Measurements from ENCODE around the gene RSL1D1.

The RSL1D1 gene

GRCh38 chr16:11851294-11852091, at the start of gene RSL1D1:
Gene RSL1D1, minus strand, starts transcription at chr16:11851542. Its CDS starts 30 bp downstream, at chr16:11851512.
- peak; percentile 92 for DNase-seq

DNA sequence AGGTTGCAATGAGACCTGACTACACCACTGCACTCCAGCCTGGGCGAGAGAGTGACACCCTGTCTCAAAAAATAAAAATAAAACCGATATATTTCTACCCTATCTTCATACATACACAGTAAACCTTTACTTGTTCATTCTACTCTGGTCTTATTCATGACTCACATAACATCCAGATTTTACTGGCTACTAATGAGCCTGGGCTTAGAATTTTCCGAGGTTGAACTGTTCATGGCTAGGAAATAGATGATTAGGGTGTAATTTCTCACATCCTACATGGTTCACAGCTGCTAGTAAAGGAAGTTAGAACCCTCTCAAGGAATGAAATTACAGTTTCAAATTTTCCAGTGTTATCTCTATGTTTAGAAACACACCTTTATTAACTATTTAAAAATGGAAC, 49.7 kb upstream of the RSL1D1 start:
- no peak for DNase-seq

DNA sequence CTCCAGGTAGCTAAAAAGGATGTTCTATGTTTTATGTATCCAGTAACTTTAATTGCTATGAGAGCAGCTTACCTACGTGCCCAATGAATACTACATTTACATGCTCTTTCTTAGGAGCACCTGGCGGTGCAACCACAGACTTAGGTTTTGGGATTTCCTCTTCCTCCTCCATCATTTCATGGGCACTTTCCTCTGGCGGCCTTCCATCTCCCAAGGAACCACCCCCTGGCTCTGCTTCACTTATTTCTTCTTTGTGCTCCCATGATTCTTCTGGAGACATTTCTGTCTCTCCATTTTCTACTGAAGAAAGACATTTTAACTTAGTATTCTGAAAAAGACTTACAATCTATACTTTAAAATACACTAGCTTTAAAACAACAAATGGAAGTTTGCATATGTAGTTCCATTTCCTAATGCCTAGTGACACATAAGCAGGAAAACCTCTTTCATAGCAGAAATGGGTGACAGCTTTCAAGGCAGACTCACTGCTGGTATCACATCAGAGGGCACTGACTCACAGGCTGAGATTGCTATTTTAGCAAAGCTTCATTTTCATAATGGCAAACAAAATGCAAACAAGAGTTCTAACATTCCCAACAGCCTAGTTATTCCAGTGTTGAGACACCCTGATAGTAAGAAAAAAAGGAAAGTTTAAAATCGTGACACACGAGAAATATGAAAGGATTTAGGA, 45.3 kb upstream of the RSL1D1 start:
- no peak for DNase-seq

- DNase-seq = no peak
Measured at GRCh38 chr16:11893571-11893970, 42.2 kb upstream of the RSL1D1 start.

- DNase-seq = no peak
Measured at GRCh38 chr16:11892761-11893160, 41.4 kb upstream of the RSL1D1 start.

DNA sequence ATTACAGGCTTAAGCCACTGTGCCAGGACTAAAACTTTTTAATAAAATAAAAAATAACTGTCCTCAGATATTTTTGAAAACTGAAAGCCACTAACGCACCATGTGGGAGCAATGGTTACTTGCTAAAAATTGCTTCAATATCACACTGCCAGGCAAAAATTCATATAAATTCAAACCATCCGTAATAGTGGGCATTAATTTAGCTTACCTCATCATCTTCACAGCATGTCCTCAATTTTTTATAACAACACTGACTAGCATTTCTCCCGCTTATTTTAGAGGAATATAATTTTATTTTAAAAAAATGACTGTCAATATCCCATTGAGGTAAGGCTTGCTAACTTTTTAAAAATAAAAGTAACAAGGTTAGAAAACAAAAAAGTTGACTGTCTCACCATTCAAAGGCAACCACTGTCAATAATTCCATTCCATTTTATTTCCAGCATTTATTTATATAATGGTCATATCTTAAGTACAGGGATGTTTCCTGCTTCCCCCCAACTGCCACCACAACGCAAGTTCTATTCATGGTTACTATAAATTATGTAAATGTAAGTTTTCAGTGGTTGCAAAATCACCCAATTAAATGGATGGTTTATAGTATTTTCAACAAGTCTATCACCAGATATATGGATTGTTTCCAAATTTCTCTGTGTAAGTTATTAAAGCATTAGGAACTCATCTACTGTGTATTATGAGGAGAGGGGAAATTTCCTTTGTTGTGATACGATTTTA, 39.1 kb upstream of the RSL1D1 start:
- DNase-seq = no peak

DNA sequence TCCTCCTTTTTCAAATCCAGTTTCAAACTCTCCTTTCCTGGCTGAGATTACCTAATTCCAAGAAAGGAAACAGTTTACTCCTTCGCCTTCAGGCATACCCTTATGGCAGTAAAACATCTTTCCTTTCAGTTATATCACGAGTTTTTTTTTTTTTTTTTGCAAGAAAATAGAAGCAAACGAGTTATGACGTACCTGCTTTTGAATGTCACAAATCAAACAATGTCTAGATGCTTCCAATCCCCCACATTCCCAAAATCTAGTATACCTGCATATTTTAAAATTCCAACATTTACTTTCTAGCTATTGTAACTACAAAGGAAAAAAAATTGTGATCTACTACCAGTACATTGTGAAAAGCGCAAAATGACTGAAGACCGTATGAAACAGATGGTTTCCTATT, 35.5 kb upstream of the RSL1D1 start:
- DNase-seq = no peak

DNA sequence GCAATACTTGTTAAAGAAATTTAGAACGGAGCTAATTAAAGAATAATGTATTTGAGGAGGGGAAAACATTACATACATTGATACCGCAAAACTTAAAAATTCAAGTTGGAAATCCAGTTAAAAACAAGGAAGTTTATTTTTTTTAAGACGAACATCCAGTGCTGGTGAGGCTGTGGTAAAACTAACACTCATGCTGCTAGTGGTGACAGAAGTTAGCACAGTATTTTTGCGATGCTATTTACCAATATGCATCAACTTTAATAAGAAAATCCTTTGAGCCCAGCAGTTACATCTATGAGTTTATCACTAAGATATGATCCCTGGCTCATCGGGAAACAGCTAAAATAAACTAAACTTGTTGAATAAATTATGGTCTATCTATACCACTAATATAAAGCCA, 32.7 kb upstream of the RSL1D1 start:
- DNase-seq = no peak

- DNase-seq = no peak
Measured at GRCh38 chr16:11880007-11880406, 28.7 kb upstream of the RSL1D1 start.

DNA sequence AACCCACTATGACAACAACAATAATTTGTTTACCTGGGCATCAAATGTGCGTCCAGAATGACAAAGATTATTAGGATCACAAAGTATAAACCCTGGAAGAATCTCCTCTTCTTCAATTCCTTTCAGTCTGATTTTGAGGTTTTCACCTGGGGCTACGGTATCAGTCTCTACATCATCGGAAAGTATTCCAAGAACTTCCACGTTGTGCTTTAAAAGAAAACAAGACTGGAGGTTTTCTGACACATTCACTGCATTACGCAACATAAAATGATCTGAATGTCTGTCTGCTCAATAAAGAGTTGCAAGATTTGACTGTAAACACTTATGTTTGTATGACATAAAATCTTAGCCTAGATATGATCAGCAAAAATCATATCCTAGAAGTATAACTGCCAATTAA, 26.0 kb upstream of the RSL1D1 start:
- DNase-seq = no peak

DNA sequence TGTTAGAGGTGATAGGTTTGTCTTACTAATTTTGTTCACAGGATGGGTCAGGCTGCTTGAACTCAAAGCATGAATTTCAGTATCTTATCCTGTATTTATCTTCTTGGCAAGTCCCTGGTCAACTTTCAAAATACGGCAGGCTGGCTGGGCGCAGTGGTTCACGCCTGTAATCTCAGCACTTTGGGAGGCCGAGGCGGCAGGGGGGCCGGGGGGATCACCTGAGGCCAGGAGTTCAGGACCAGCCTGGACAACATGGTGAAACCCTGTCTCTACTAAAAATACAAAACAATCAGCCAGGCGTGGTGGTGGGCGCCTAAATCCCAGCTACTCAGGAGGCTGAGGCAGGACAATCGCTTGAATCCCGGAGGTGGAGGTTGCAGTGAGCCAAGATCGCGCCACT, 25.0 kb upstream of the RSL1D1 start:
- no peak for DNase-seq

- DNase-seq = no peak
Measured at GRCh38 chr16:11875721-11876120, 24.4 kb upstream of the RSL1D1 start.

DNA sequence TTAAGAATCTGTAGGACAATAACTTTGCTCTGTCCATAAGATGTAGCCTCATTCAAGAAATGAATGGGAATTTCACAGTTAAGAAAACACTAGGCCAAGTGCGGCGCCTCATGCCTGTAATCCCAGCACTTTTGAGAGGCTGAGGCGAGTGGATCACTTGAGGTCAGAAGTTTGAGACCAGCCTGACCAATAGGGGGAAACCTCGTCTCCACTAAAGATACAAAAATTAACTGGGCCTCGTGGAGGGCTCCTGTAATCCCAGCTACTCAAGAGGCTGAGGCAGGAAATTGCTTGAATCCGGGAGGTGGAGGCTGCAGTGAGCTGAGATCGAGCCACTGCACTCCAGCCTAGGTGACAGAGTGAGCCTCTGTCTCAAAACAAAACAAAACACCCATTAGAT, 19.9 kb upstream of the RSL1D1 start:
- DNase-seq = no peak

- no peak for DNase-seq
Measured at GRCh38 chr16:11870399-11870798, 19.1 kb upstream of the RSL1D1 start.

- DNase-seq = no peak
Measured at GRCh38 chr16:11869353-11870228, 18.2 kb upstream of the RSL1D1 start.

GRCh38 chr16:11868412-11868980, 17.2 kb upstream of the RSL1D1 start:
- DNase-seq = no peak

GRCh38 chr16:11862489-11862888, 11.1 kb upstream of the RSL1D1 start:
- no peak for DNase-seq

DNA sequence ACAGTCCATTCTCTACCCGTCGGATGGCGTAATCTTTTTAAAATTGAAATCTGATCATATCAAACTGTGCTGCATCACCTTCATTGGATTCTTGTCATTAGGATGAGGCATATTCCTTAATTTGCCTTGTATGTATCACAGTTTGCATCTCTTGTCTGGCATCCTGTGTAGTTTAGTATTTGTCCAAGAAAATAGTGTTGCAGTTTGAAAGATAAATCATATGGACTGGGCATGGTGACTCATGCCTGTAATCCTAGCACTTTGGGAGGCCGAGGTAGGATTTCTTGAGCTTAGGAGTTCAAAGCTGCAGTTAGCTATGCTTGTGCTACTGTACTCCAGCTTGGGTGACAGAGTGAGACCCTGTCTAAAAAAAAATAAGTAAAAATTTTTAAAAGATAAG, 5.8 kb upstream of the RSL1D1 start:
- DNase-seq = no peak

GRCh38 chr16:11852092-11852809, 909 bp upstream of the RSL1D1 start:
- DNase-seq = no peak

DNA sequence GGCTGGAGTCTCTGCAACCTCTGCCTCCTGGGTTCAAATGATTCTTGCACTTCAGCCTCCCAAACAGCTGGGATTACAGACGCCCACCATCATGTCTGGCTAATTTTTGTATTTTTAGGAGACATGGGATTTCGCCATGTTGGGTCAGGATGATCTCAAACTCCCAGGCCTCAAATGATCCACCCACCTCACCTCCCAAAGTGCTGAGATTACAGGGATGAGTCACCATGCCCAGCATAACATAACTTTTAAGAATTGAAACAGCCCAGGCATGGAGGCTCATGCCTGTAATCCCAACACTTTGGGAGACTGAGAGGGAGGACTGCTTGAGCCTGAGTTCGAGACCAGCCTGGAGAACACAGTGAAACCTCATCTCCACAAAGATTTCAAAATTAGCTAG, 2.5 kb downstream of the RSL1D1 start:
- no peak for DNase-seq

- DNase-seq = no peak
Measured at GRCh38 chr16:11844499-11844898, 6.8 kb downstream of the RSL1D1 start.

DNA sequence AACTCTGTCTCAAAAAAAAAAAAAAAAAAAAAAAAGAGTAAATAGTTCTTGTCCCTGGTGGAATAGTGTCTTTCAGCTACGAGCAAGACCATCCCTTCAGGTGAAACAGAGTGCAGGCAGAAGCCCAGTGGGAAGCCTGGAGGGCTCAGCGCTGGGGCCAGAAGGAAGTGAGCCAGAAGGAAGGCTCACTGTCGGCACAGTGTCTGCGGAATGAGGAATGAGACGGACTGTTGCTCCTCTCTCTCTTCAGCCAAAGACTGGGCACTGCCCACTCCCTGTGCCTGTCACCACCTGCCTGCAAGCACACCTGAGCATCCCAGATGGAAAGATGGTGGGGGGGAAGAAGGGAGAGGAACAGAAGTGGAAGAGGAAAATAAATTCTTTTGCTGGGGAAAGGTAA, 7.5 kb downstream of the RSL1D1 start:
- no peak for DNase-seq
